GM12878 (cell line): Measurements from ENCODE around the gene RFLNA. TPM values are rescaled to one million over a fixed set of nuclear protein-coding genes. Genes with fewer than 3 reads are reported as not detected.

ENCODE experiments used
- BHLHE40 ChIP-seq, 2 experiments: fragments of 450-650 bp in 1 of 2; IDR thresholded peaks; 2 replicates each; pipeline ENCODE4 v1.6.1; 2011 to 2017; ENCODE audit warnings: low read depth in 2 of 2, borderline replicate concordance in 1 of 2, improper control_type of control experiment in 1 of 2, low read length in 1 of 2, mild to moderate bottlenecking in 1 of 2
- CUX1 ChIP-seq: IDR thresholded peaks from 2 replicates; pipeline ENCODE4 v1.6.1; 2012; ENCODE audit warnings: improper control_type of control experiment, low read depth, low read length; ENCODE audit not compliant: insufficient replicate concordance
- POLR2AphosphoS5 ChIP-seq: IDR thresholded peaks from 2 replicates; pipeline ENCODE4 v1.6.1; 2011; ENCODE audit warnings: mild to moderate bottlenecking, low read length, inconsistent platforms
- SIX5 ChIP-seq: IDR thresholded peaks from 2 replicates; pipeline ENCODE4 v1.6.1; 2011; ENCODE audit warnings: mild to moderate bottlenecking, low read depth, low read length, moderate library complexity; ENCODE audit not compliant: severe bottlenecking
- ZNF384 ChIP-seq: IDR thresholded peaks from 2 replicates; pipeline ENCODE4 v1.6.1; 2012; ENCODE audit warnings: low read depth, mild to moderate bottlenecking, low read length, improper control_type of control experiment, borderline replicate concordance
- polyA plus RNA-seq, 11 experiments: library from polyadenylated mRNA; depleted of rRNA in 4 of 11; unstranded in 6 of 11; stranded (reverse) in 5 of 11; fragments of >200 nt; fragmentation: Nextera tagmentation in 4 of 11; fragmentation: Illumina TruSeq in 1 of 11; extraction: Ambion mirVana in 4 of 11; extraction: Trizol in 1 of 11; gene quantifications; 1 replicate in 1 of 11; 2 replicates in 10 of 11; pipeline versions ENCODE4 v1.2.1 to v1.2.3, GENCODE V29; 2011 to 2016; ENCODE audit warnings: inconsistent platforms in 2 of 11, missing spikeins in 2 of 11, low read depth in 1 of 11
- total RNA-seq, 4 experiments: library from RNA; depleted of rRNA in 3 of 4; stranded (reverse); fragments of >200 nt in 3 of 4; fragmentation: Illumina TruSeq in 1 of 4; extraction: Trizol in 1 of 4; gene quantifications; 2 replicates each; pipeline versions ENCODE4 v1.2.1 to v1.2.3, GENCODE V29; 2013 to 2021

Gene RFLNA
- total and polyA plus RNA-seq, 10 of the 15 experiments (the other 5 are each of a cell fraction or from before 2014, with no cell fraction given): 0.08 TPM; not detected in 9

GRCh38 chr12:124302807-124303578, 8.1 kb downstream of the RFLNA start (continued):
- no peak for TF ChIP-seq CUX1
- no peak for TF ChIP-seq POLR2AphosphoS5
- TF ChIP-seq SIX5: no peak
- TF ChIP-seq ZNF384: no peak
- no peak for TF ChIP-seq BHLHE40 (IDR thresholded peaks at IDR 0.05; ENCODE audit: borderline replicate concordance in 1 of 2, low read depth in 2 of 2, low read length in 1 of 2)
